GM19468 (cell line): ENCODE data around the gene GNG7.
A peak's percentile ranks its signal among the peaks of the same experiment; 100 is the strongest.
"Not testable (repeated sequence)": the region's sequence is repeated elsewhere in the genome, so short reads cannot be mapped to it uniquely, and the experiment has no call there.

Experiments used
- ATAC-seq: cut with Tn5 transposase; IDR thresholded peaks from one replicate; pipeline ENCODE4 v1.9.1; 2021; ENCODE audit warnings: mild to moderate bottlenecking, moderate library complexity, moderate number of reproducible peaks; ENCODE audit not compliant: unreplicated experiment; ENCODE audit errors: extremely low read depth

GNG7 gene

GRCh38 chr19:2479556-2480194, 222.8 kb downstream of the GNG7 start:
- ATAC-seq, result no peak

GRCh38 chr19:2478756-2479555, 223.5 kb downstream of the GNG7 start:
- no peak for ATAC-seq

GRCh38 chr19:2478278-2478755, 224.2 kb downstream of the GNG7 start:
- ATAC-seq, result no peak

GRCh38 chr19:2477732-2478191, 224.7 kb downstream of the GNG7 start:
- no peak for ATAC-seq

- ATAC-seq, result no peak
Measured at GRCh38 chr19:2477141-2477710, 225.3 kb downstream of the GNG7 start.

GRCh38 chr19:2476451-2477140, 225.9 kb downstream of the GNG7 start:
- peak; percentile 6 for ATAC-seq

GRCh38 chr19:2475702-2476450, 226.6 kb downstream of the GNG7 start, which contains the start of gene GADD45B:
GADD45B (plus strand) TSS chr19:2476127; CDS start chr19:2476359, 232 bp downstream.
- peak; percentile 33 for ATAC-seq

GRCh38 chr19:2475018-2475701, 227.3 kb downstream of the GNG7 start:
- no peak for ATAC-seq

- no peak for ATAC-seq
Measured at GRCh38 chr19:2474232-2475017, 228.1 kb downstream of the GNG7 start.

GRCh38 chr19:2469915-2470200, 232.6 kb downstream of the GNG7 start:
- not testable (repeated sequence) for ATAC-seq

GRCh38 chr19:2469102-2469914, 233.2 kb downstream of the GNG7 start:
- no peak for ATAC-seq

- no peak for ATAC-seq
Measured at GRCh38 chr19:2468596-2468995, 233.9 kb downstream of the GNG7 start.

- no peak for ATAC-seq
Measured at GRCh38 chr19:2464389-2464788, 238.1 kb downstream of the GNG7 start.

GRCh38 chr19:2463694-2464093, 238.8 kb downstream of the GNG7 start:
- ATAC-seq, result not testable (repeated sequence)

GRCh38 chr19:2462635-2463421, 239.7 kb downstream of the GNG7 start:
- ATAC-seq, result no peak

GRCh38 chr19:2461751-2462634, 240.5 kb downstream of the GNG7 start:
- no peak for ATAC-seq
